ENCODE results near the gene NFYB.

- TF ChIP-seq, protein P1, sequence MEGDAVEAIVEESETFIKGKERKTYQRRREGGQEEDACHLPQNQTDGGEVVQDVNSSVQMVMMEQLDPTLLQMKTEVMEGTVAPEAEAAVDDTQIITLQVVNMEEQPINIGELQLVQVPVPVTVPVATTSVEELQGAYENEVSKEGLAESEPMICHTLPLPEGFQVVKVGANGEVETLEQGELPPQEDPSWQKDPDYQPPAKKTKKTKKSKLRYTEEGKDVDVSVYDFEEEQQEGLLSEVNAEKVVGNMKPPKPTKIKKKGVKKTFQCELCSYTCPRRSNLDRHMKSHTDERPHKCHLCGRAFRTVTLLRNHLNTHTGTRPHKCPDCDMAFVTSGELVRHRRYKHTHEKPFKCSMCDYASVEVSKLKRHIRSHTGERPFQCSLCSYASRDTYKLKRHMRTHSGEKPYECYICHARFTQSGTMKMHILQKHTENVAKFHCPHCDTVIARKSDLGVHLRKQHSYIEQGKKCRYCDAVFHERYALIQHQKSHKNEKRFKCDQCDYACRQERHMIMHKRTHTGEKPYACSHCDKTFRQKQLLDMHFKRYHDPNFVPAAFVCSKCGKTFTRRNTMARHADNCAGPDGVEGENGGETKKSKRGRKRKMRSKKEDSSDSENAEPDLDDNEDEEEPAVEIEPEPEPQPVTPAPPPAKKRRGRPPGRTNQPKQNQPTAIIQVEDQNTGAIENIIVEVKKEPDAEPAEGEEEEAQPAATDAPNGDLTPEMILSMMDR (IDR thresholded peaks at IDR 0.05; ENCODE audit: borderline replicate concordance, extremely low read depth, low read length, poor library complexity, severe bottlenecking) = no peak
- TF ChIP-seq EZH2 (IDR thresholded peaks at IDR 0.05; ENCODE audit: borderline replicate concordance, low read depth, low read length, severe bottlenecking) = no peak
Observed at GRCh38 chr12:104142543-104142942, 4.5 kb upstream of the NFYB start.
